ENCODE data around the gene C3orf70.

C3orf70 gene

GRCh38 chr3:185084402-185084801 lies 68.5 kb downstream of the C3orf70 start:
- Mint-ChIP-seq H3K9me3 (no peaks in the 10 kb centered on the region), H3K27me3 (peaks cover 13% of the 10 kb centered on the region), H3K4me1 (no peaks in the 10 kb centered on the region), H3K4me3 (no peak overlapping the region), H3K36me3 (ENCODE audit: low read depth) (no peaks in the 10 kb centered on the region), H3K27ac (no peak overlapping the region)
- ATAC-seq = no peak
- no peak for DNase-seq

GRCh38 chr3:185082829-185083228 lies 70.0 kb downstream of the C3orf70 start:
- Mint-ChIP-seq H3K4me1 (no peaks in the 10 kb centered on the region), H3K27ac (no peak overlapping the region), H3K4me3 (no peak overlapping the region), H3K27me3 (peaks cover 12% of the 10 kb centered on the region), H3K9me3 (no peaks in the 10 kb centered on the region), H3K36me3 (ENCODE audit: low read depth) (no peaks in the 10 kb centered on the region)
- no peak for ATAC-seq
- DNase-seq = no peak

- H3K4me1 Mint-ChIP-seq = no peaks in the 10 kb centered on the region
These were observed 70.7 kb downstream of the C3orf70 start for GRCh38 chr3:185082149-185082548.

GRCh38 chr3:185081521-185081920 lies 71.3 kb downstream of the C3orf70 start:
- Mint-ChIP-seq H3K4me3 (no peak overlapping the region), H3K27ac (no peak overlapping the region), H3K9me3 (no peaks in the 10 kb centered on the region), H3K36me3 (ENCODE audit: low read depth) (no peaks in the 10 kb centered on the region), H3K4me1 (no peaks in the 10 kb centered on the region), H3K27me3 (peaks cover 9% of the 10 kb centered on the region)
- ATAC-seq (no peak), DNase-seq (no peak)

More at GRCh38 chr3:185082149-185082548, 70.7 kb downstream of the C3orf70 start:
- Mint-ChIP-seq H3K27me3 (peaks cover 9% of the 10 kb centered on the region), H3K9me3 (no peaks in the 10 kb centered on the region), H3K4me3 (no peak overlapping the region), H3K27ac (no peak overlapping the region), H3K36me3 (ENCODE audit: low read depth) (no peaks in the 10 kb centered on the region)
- ATAC-seq = no peak
- DNase-seq = no peak

GRCh38 chr3:185079625-185080024 lies 73.2 kb downstream of the C3orf70 start:
- Mint-ChIP-seq H3K27me3 (peaks cover 6% of the 10 kb centered on the region), H3K4me3 (no peak overlapping the region), H3K9me3 (no peaks in the 10 kb centered on the region), H3K4me1 (no peaks in the 10 kb centered on the region), H3K27ac (no peak overlapping the region), H3K36me3 (ENCODE audit: low read depth) (no peaks in the 10 kb centered on the region)
- DNase-seq (no peak), ATAC-seq (no peak)

GRCh38 chr3:185076219-185076618 lies 76.6 kb downstream of the C3orf70 start:
- DNase-seq (no peak), ATAC-seq (no peak)
- H3K36me3 Mint-ChIP-seq (ENCODE audit: low read depth) = no peaks in the 10 kb centered on the region
- H3K4me1 Mint-ChIP-seq = no peaks in the 10 kb centered on the region
- no peaks in the 10 kb centered on the region for H3K9me3 Mint-ChIP-seq
- H3K27me3 Mint-ChIP-seq = peaks cover 6% of the 10 kb centered on the region
- no peak overlapping the region for H3K4me3 Mint-ChIP-seq
- no peak overlapping the region for H3K27ac Mint-ChIP-seq

- Mint-ChIP-seq H3K9me3 (no peaks in the 10 kb centered on the region), H3K4me1 (no peaks in the 10 kb centered on the region), H3K27me3 (peaks cover 4% of the 10 kb centered on the region), H3K36me3 (ENCODE audit: low read depth) (no peaks in the 10 kb centered on the region), H3K4me3 (no peak overlapping the region), H3K27ac (no peak overlapping the region)
- DNase-seq (no peak), ATAC-seq (no peak)
These were observed 77.3 kb downstream of the C3orf70 start for GRCh38 chr3:185075547-185075946.

- Mint-ChIP-seq H3K4me3 (no peak overlapping the region), H3K4me1 (no peaks in the 10 kb centered on the region), H3K36me3 (ENCODE audit: low read depth) (no peaks in the 10 kb centered on the region), H3K27me3 (peaks cover 4% of the 10 kb centered on the region), H3K9me3 (no peaks in the 10 kb centered on the region), H3K27ac (no peak overlapping the region)
- ATAC-seq (no peak), DNase-seq (no peak)
These were observed 81.5 kb downstream of the C3orf70 start for GRCh38 chr3:185071287-185071800.

GRCh38 chr3:185070491-185071286 lies 82.2 kb downstream of the C3orf70 start:
- no peak for DNase-seq
- no peaks in the 10 kb centered on the region for H3K9me3 Mint-ChIP-seq
- no peaks in the 10 kb centered on the region for H3K4me1 Mint-ChIP-seq
- no peaks in the 10 kb centered on the region for H3K36me3 Mint-ChIP-seq (ENCODE audit: low read depth)
- no peak overlapping the region for H3K27ac Mint-ChIP-seq
- peaks cover 4% of the 10 kb centered on the region for H3K27me3 Mint-ChIP-seq
- ATAC-seq = no peak
- H3K4me3 Mint-ChIP-seq = no peak overlapping the region

GRCh38 chr3:185069037-185070030 lies 83.5 kb downstream of the C3orf70 start:
- DNase-seq = no peak
- H3K27me3 Mint-ChIP-seq = peaks cover 1% of the 10 kb centered on the region
- H3K4me3 Mint-ChIP-seq = no peak overlapping the region
- H3K9me3 Mint-ChIP-seq = no peaks in the 10 kb centered on the region
- no peaks in the 10 kb centered on the region for H3K36me3 Mint-ChIP-seq (ENCODE audit: low read depth)
- H3K27ac Mint-ChIP-seq = no peak overlapping the region
- no peak for ATAC-seq
- no peaks in the 10 kb centered on the region for H3K4me1 Mint-ChIP-seq

GRCh38 chr3:185067173-185067572 lies 85.7 kb downstream of the C3orf70 start:
- peaks cover 1% of the 10 kb centered on the region for H3K27me3 Mint-ChIP-seq
- no peaks in the 10 kb centered on the region for H3K36me3 Mint-ChIP-seq (ENCODE audit: low read depth)
- DNase-seq = no peak
- no peak for ATAC-seq
- H3K9me3 Mint-ChIP-seq = peaks cover 9% of the 10 kb centered on the region
- no peak overlapping the region for H3K4me3 Mint-ChIP-seq
- H3K27ac Mint-ChIP-seq = no peak overlapping the region
- H3K4me1 Mint-ChIP-seq = no peaks in the 10 kb centered on the region

GRCh38 chr3:185066251-185066650 lies 86.6 kb downstream of the C3orf70 start:
- no peak for ATAC-seq

GRCh38 chr3:185065059-185065458 lies 87.8 kb downstream of the C3orf70 start:
- no peaks in the 10 kb centered on the region for H3K4me1 Mint-ChIP-seq
- H3K36me3 Mint-ChIP-seq (ENCODE audit: low read depth) = no peaks in the 10 kb centered on the region
- ATAC-seq = no peak
- no peak for DNase-seq
- peaks cover 17% of the 10 kb centered on the region for H3K9me3 Mint-ChIP-seq
- no peaks in the 10 kb centered on the region for H3K27me3 Mint-ChIP-seq
- H3K27ac Mint-ChIP-seq = no peak overlapping the region
- no peak overlapping the region for H3K4me3 Mint-ChIP-seq

More at GRCh38 chr3:185066251-185066650, 86.6 kb downstream of the C3orf70 start:
- no peak overlapping the region for H3K27ac Mint-ChIP-seq
- H3K4me1 Mint-ChIP-seq = no peaks in the 10 kb centered on the region
- H3K27me3 Mint-ChIP-seq = peaks cover 1% of the 10 kb centered on the region
- peaks cover 12% of the 10 kb centered on the region for H3K9me3 Mint-ChIP-seq
- DNase-seq = no peak
- no peak overlapping the region for H3K4me3 Mint-ChIP-seq
- no peaks in the 10 kb centered on the region for H3K36me3 Mint-ChIP-seq (ENCODE audit: low read depth)

- H3K9me3 Mint-ChIP-seq = peaks cover 31% of the 10 kb centered on the region
- H3K36me3 Mint-ChIP-seq (ENCODE audit: low read depth) = no peaks in the 10 kb centered on the region
- no peak for ATAC-seq
These were observed 89.4 kb downstream of the C3orf70 start for GRCh38 chr3:185063431-185063830.

More at GRCh38 chr3:185063431-185063830, 89.4 kb downstream of the C3orf70 start:
- no peak overlapping the region for H3K27ac Mint-ChIP-seq
- H3K4me1 Mint-ChIP-seq = no peaks in the 10 kb centered on the region
- no peak for DNase-seq
- no peaks in the 10 kb centered on the region for H3K27me3 Mint-ChIP-seq
- H3K4me3 Mint-ChIP-seq = no peak overlapping the region
